GM23248 (cell line): ENCODE results near the gene CACNA1B.

Source experiments
- EZH2 ChIP-seq: fragments of 200-600 bp; sonication (generic); IDR thresholded peaks from 2 replicates; pipeline ENCODE4 v1.6.1; 2018; ENCODE audit warnings: antibody characterized with exemption, mild to moderate bottlenecking; ENCODE audit not compliant: insufficient read depth, poor library complexity, severe bottlenecking
- EZH2phosphoT487 ChIP-seq: fragments of 200-600 bp; sonication (generic); IDR thresholded peaks from 2 replicates; pipeline ENCODE4 v1.6.1; 2018; ENCODE audit warnings: antibody characterized with exemption, moderate library complexity, mild to moderate bottlenecking, low read depth; ENCODE audit not compliant: insufficient read depth

- TF ChIP-seq EZH2 (no peak), EZH2phosphoT487 (no peak)
These were observed 216.4 kb downstream of the CACNA1B start for GRCh38 chr9:138094028-138094427.
